H54 (cell line): ENCODE measurements around the gene MAPK8IP1.
A peak's percentile ranks its signal among the peaks of the same experiment; 100 is the strongest.

ENCODE experiments used
- DNase-seq: peaks from one replicate; pipeline ENCODE4 v3.0.0; 2011; ENCODE audit warnings: low spot score, mixed read lengths; ENCODE audit not compliant: insufficient read length
- FAIRE-seq: peaks from 3 replicates; lab custom pipeline; 2011; peaks lifted over from hg19 to GRCh38; lab: Jason Lieb, UNC
- POLR2A ChIP-seq: IDR thresholded peaks from 2 replicates; pipeline ENCODE4 v1.6.1; 2011; ENCODE audit warnings: low read depth, mild to moderate bottlenecking, low read length

The MAPK8IP1 gene

GRCh38 chr11:45877221-45877620, 8.2 kb upstream of the MAPK8IP1 start:
- TF ChIP-seq POLR2A, result no peak
- FAIRE-seq (no peak), DNase-seq (no peak)

GRCh38 chr11:45877845-45878244, 7.6 kb upstream of the MAPK8IP1 start:
- TF ChIP-seq POLR2A, result no peak
- DNase-seq (no peak), FAIRE-seq (no peak)

- FAIRE-seq (no peak), DNase-seq (peak; percentile 84)
- TF ChIP-seq POLR2A, result no peak
These were observed 5.4 kb upstream of the MAPK8IP1 start for GRCh38 chr11:45879803-45880686.

- no peak for TF ChIP-seq POLR2A
- DNase-seq (no peak), FAIRE-seq (no peak)
These were observed 4.5 kb upstream of the MAPK8IP1 start for GRCh38 chr11:45880772-45881570.

- no peak for TF ChIP-seq POLR2A
- FAIRE-seq (no peak), DNase-seq (no peak)
These were observed 3.6 kb upstream of the MAPK8IP1 start for GRCh38 chr11:45881708-45882368.

- DNase-seq (no peak), FAIRE-seq (no peak)
- TF ChIP-seq POLR2A, result no peak
These were observed 760 bp upstream of the MAPK8IP1 start for GRCh38 chr11:45884596-45885185.

GRCh38 chr11:45885921-45886721, 670 bp downstream of the MAPK8IP1 start:
- FAIRE-seq (no peak), DNase-seq (no peak)
- no peak for TF ChIP-seq POLR2A

- DNase-seq, result no peak
- no peak for FAIRE-seq
- no peak for TF ChIP-seq POLR2A
These were observed 1.5 kb downstream of the MAPK8IP1 start for GRCh38 chr11:45886816-45887520.

GRCh38 chr11:45887587-45887986, 2.1 kb downstream of the MAPK8IP1 start:
- TF ChIP-seq POLR2A, result no peak
- DNase-seq (no peak), FAIRE-seq (no peak)

- DNase-seq (no peak), FAIRE-seq (no peak)
- TF ChIP-seq POLR2A, result no peak
These were observed 4.1 kb downstream of the MAPK8IP1 start for GRCh38 chr11:45889555-45889954.

- DNase-seq (no peak), FAIRE-seq (no peak)
- TF ChIP-seq POLR2A, result no peak
These were observed 4.5 kb downstream of the MAPK8IP1 start for GRCh38 chr11:45889966-45890365.

- DNase-seq (no peak), FAIRE-seq (no peak)
- TF ChIP-seq POLR2A, result no peak
These were observed 5.6 kb downstream of the MAPK8IP1 start for GRCh38 chr11:45890886-45891550.
